Astrocyte (in vitro differentiated cells and primary cell): ENCODE data around the gene RAB31. TPM values are rescaled to one million over a fixed set of nuclear protein-coding genes. Genes with fewer than 3 reads are reported as not detected.

Experiments used
- DNase-seq: peaks from one replicate; pipeline ENCODE4 v3.0.0-alpha.2; 2010; ENCODE audit warnings: low read depth
- FAIRE-seq: peaks from 2 replicates; lab custom pipeline; 2011; peaks lifted over from hg19 to GRCh38; lab: Jason Lieb, UNC
- H2AFZ ChIP-seq: 2 replicates; pipeline ENCODE4 v1.6.0; 2012; ENCODE audit warnings: low read depth, low read length, inconsistent platforms
- H3K27ac ChIP-seq: 2 replicates; pipeline ENCODE4 v1.5.1; 2011; ENCODE audit warnings: low read depth, low read length, inconsistent platforms
- H3K27me3 ChIP-seq: 2 replicates; pipeline ENCODE4 v1.6.0; 2011; ENCODE audit warnings: low read length, inconsistent platforms; ENCODE audit not compliant: insufficient read depth
- H3K36me3 ChIP-seq: 2 replicates; pipeline ENCODE4 v1.5.1; 2011; ENCODE audit warnings: low read length, inconsistent platforms; ENCODE audit not compliant: insufficient read depth
- H3K4me1 ChIP-seq: 2 replicates; pipeline ENCODE4 v1.5.1; 2011; ENCODE audit warnings: low read length, inconsistent platforms; ENCODE audit not compliant: insufficient read depth
- H3K4me2 ChIP-seq: 2 replicates; pipeline ENCODE4 v1.6.0; 2012; ENCODE audit warnings: low read length, inconsistent platforms
- H3K4me3 ChIP-seq: 2 replicates; pipeline ENCODE4 v1.5.1; 2011; ENCODE audit warnings: low read depth, mild to moderate bottlenecking, low read length, inconsistent platforms; ENCODE audit not compliant: insufficient read depth
- H3K79me2 ChIP-seq: 2 replicates; pipeline ENCODE4 v1.6.0; 2012; ENCODE audit warnings: mild to moderate bottlenecking, low read length, inconsistent platforms; ENCODE audit not compliant: insufficient read depth
- H3K9ac ChIP-seq: 2 replicates; pipeline ENCODE4 v1.6.0; 2012; ENCODE audit warnings: mild to moderate bottlenecking, low read length, inconsistent platforms
- H3K9me3 ChIP-seq: 2 replicates; pipeline ENCODE4 v1.5.1; 2012; ENCODE audit warnings: low read depth, mild to moderate bottlenecking, low read length, inconsistent platforms; ENCODE audit not compliant: insufficient read depth
- H4K20me1 ChIP-seq: 2 replicates; pipeline ENCODE4 v1.6.0; 2012; ENCODE audit warnings: low read length, inconsistent platforms; ENCODE audit not compliant: insufficient read depth
- H3K27ac Mint-ChIP-seq: one replicate; pipeline ENCODE4 v1.8.0; 2021; ENCODE audit warnings: mild to moderate bottlenecking, mixed read lengths; ENCODE audit not compliant: unreplicated experiment
- H3K27me3 Mint-ChIP-seq: one replicate; pipeline ENCODE4 v1.8.0; 2021; ENCODE audit warnings: low read depth, mixed read lengths; ENCODE audit not compliant: unreplicated experiment
- H3K36me3 Mint-ChIP-seq: one replicate; pipeline ENCODE4 v1.8.0; 2021; ENCODE audit warnings: low read depth, mixed read lengths; ENCODE audit not compliant: unreplicated experiment
- H3K4me1 Mint-ChIP-seq: one replicate; pipeline ENCODE4 v1.8.0; 2021; ENCODE audit warnings: low read depth, mixed read lengths; ENCODE audit not compliant: unreplicated experiment
- H3K4me3 Mint-ChIP-seq: one replicate; pipeline ENCODE4 v1.8.0; 2021; ENCODE audit warnings: mild to moderate bottlenecking, moderate library complexity, mixed read lengths; ENCODE audit not compliant: unreplicated experiment
- H3K9me3 Mint-ChIP-seq: one replicate; pipeline ENCODE4 v1.8.0; 2021; ENCODE audit warnings: mild to moderate bottlenecking, mixed read lengths; ENCODE audit not compliant: unreplicated experiment
- EZH2 ChIP-seq: IDR thresholded peaks from 2 replicates; pipeline ENCODE4 v1.6.1; 2012; ENCODE audit warnings: mild to moderate bottlenecking, low read length, inconsistent platforms; ENCODE audit not compliant: insufficient read depth
- total RNA-seq: library from RNA; stranded (reverse); gene quantifications from 2 replicates; pipeline ENCODE4 v1.2.1, GENCODE V29; 2021
- TF ChIP-seq, protein P1 (sequence below): IDR thresholded peaks from 2 replicates; pipeline ENCODE4 v1.5.1; 2011; ENCODE audit warnings: low read depth, mild to moderate bottlenecking, inconsistent platforms, low read length, moderate library complexity; ENCODE audit not compliant: insufficient read depth

Gene RAB31
- total RNA-seq, 1 donor from 2014 or later: 100 TPM

DNA sequence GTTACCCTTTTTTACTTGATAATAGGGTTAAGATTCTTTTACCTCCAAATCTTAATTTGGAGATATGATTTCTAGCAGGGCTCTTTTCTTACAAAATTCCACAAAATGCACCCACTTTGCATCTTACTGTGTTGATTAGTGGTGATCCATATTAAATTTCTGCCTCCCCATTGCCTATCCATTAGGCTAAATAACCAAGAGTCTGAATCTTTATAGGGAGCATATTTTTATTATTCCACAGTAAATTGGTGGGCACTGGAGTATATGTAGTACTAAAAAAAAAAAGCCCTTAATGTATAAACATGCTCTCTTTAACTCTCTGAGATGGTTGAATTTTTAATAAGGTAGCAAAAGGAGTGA lies 169.5 kb downstream of the RAB31 start:
- Histone ChIP-seq H3K4me2 (peak overlapping the region; percentile 84), H3K9ac (peak overlapping the region; percentile 72), H3K36me3 (no peaks in the 10 kb centered on the region), H3K27me3 (no peaks in the 10 kb centered on the region), H3K27ac (peak overlapping the region; percentile 83), H2AFZ (peak overlapping the region; percentile 46), H3K79me2 (no peaks in the 10 kb centered on the region), H3K4me1 (peaks cover 15% of the 10 kb centered on the region), H4K20me1 (no peaks in the 10 kb centered on the region), H3K9me3 (no peaks in the 10 kb centered on the region), H3K4me3 (peak overlapping the region; percentile 48)
- no peaks in the 10 kb centered on the region for H3K27me3 Mint-ChIP-seq
- H3K4me1 Mint-ChIP-seq: peaks cover 14% of the 10 kb centered on the region
- no peaks in the 10 kb centered on the region for H3K9me3 Mint-ChIP-seq
- H3K36me3 Mint-ChIP-seq: no peaks in the 10 kb centered on the region
- no peak overlapping the region for H3K4me3 Mint-ChIP-seq
- FAIRE-seq: no peak
- no peak for DNase-seq
- TF ChIP-seq, protein P1, sequence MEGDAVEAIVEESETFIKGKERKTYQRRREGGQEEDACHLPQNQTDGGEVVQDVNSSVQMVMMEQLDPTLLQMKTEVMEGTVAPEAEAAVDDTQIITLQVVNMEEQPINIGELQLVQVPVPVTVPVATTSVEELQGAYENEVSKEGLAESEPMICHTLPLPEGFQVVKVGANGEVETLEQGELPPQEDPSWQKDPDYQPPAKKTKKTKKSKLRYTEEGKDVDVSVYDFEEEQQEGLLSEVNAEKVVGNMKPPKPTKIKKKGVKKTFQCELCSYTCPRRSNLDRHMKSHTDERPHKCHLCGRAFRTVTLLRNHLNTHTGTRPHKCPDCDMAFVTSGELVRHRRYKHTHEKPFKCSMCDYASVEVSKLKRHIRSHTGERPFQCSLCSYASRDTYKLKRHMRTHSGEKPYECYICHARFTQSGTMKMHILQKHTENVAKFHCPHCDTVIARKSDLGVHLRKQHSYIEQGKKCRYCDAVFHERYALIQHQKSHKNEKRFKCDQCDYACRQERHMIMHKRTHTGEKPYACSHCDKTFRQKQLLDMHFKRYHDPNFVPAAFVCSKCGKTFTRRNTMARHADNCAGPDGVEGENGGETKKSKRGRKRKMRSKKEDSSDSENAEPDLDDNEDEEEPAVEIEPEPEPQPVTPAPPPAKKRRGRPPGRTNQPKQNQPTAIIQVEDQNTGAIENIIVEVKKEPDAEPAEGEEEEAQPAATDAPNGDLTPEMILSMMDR: no peak
- TF ChIP-seq EZH2: no peak
- peak overlapping the region; percentile 93 for H3K27ac Mint-ChIP-seq

DNA sequence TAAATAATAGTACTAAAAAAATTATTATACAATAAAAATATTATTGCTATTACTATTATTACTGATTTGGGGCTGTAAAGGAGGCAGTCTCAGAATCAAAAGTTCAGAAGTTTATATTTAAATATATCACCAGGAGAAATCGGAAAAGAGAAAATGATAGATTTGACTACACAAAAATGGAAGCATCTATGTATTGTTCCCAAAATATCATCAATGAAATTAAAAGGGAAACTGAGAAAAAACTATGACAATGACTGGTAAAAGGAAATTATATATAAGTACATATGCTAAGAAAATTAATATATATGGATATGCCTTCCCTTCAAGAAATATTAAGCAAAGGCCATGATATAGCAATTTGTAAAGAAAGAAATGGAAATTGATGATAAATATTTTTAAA lies 170.0 kb downstream of the RAB31 start:
- no peaks in the 10 kb centered on the region for H3K79me2 ChIP-seq
- H4K20me1 ChIP-seq: no peaks in the 10 kb centered on the region
- FAIRE-seq: no peak
- peaks cover 14% of the 10 kb centered on the region for H3K4me1 Mint-ChIP-seq
- TF ChIP-seq, protein P1: no peak
- no peak for TF ChIP-seq EZH2
- H2AFZ ChIP-seq: no peak overlapping the region
- H3K4me3 Mint-ChIP-seq: no peak overlapping the region
- H3K36me3 ChIP-seq: no peaks in the 10 kb centered on the region
- H3K36me3 Mint-ChIP-seq: no peaks in the 10 kb centered on the region
- H3K4me2 ChIP-seq: no peak overlapping the region
- peaks cover 15% of the 10 kb centered on the region for H3K4me1 ChIP-seq
- no peak overlapping the region for H3K27ac ChIP-seq
- H3K4me3 ChIP-seq: no peak overlapping the region
- H3K27me3 ChIP-seq: no peaks in the 10 kb centered on the region
- H3K9me3 ChIP-seq: no peaks in the 10 kb centered on the region
- no peak overlapping the region for H3K9ac ChIP-seq
- no peak for DNase-seq
- H3K27ac Mint-ChIP-seq: no peak overlapping the region
- no peaks in the 10 kb centered on the region for H3K9me3 Mint-ChIP-seq
- H3K27me3 Mint-ChIP-seq: no peaks in the 10 kb centered on the region

DNA sequence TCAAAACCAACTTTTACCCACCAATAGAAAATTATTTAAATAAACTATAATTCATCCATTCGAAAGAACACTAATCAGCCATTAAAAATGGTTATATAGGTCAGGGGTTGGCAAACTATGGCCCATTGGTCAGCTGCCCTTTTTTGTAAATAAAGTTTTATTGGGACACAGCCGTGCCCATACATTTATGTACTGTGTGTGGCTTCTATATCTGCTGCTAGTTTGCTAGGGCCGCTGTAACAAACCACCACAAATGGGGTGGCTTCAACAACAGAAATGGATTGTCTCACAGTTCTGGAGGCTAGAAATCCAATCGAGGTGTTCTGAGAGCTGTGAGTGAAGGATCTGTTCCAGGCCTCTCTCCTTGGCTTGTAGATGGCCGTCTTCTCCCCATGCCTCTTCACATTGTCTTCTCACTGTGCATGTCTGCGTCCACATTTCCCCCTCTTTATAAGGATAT lies 170.7 kb downstream of the RAB31 start:
- Histone ChIP-seq H3K4me2 (no peak overlapping the region), H3K27me3 (no peaks in the 10 kb centered on the region), H2AFZ (no peak overlapping the region), H3K36me3 (no peaks in the 10 kb centered on the region), H4K20me1 (no peaks in the 10 kb centered on the region), H3K4me3 (no peak overlapping the region), H3K4me1 (peaks cover 15% of the 10 kb centered on the region), H3K9ac (no peak overlapping the region), H3K27ac (no peak overlapping the region), H3K9me3 (no peaks in the 10 kb centered on the region), H3K79me2 (no peaks in the 10 kb centered on the region)
- Mint-ChIP-seq H3K4me3 (no peak overlapping the region), H3K4me1 (peaks cover 14% of the 10 kb centered on the region), H3K9me3 (no peaks in the 10 kb centered on the region), H3K36me3 (no peaks in the 10 kb centered on the region), H3K27ac (no peak overlapping the region), H3K27me3 (no peaks in the 10 kb centered on the region)
- no peak for DNase-seq
- TF ChIP-seq, protein P1: no peak
- TF ChIP-seq EZH2: no peak
- FAIRE-seq: no peak
